ENCODE measurements around the gene PPP2R2C.

- TF ChIP-seq CTCF (IDR thresholded peaks at IDR 0.05 in 8 of 11, conservative IDR thresholded peaks at IDR 0.05 in 3 of 11) (no peak), POLR2AphosphoS5 (IDR thresholded peaks at IDR 0.05) (no peak)
Observed at GRCh38 chr4:6425911-6426310, 46.5 kb downstream of the PPP2R2C start.
